KMS-11 (cell line): Measurements from ENCODE around the gene C4orf46.

ENCODE experiments used
- H2AFZ ChIP-seq: fragments of 200-600 bp; sonication (generic); 2 replicates; pipeline ENCODE4 v1.6.1; 2016; ENCODE audit warnings: antibody characterized with exemption, mixed run types, low read depth
- H3K27ac ChIP-seq: fragments of 200-600 bp; sonication (generic); 2 replicates; pipeline ENCODE4 v1.6.1; 2016; ENCODE audit warnings: mild to moderate bottlenecking, mixed run types
- H3K27me3 ChIP-seq: fragments of 200-600 bp; sonication (generic); 2 replicates; pipeline ENCODE4 v1.6.1; 2017; ENCODE audit warnings: mild to moderate bottlenecking, low read depth, mixed run types, moderate library complexity; ENCODE audit not compliant: insufficient read depth
- H3K36me3 ChIP-seq: fragments of 200-600 bp; sonication (generic); 2 replicates; pipeline ENCODE4 v1.6.1; 2017; ENCODE audit warnings: mild to moderate bottlenecking, mixed run types; ENCODE audit not compliant: insufficient read depth
- H3K4me1 ChIP-seq: fragments of 200-600 bp; sonication (generic); 2 replicates; pipeline ENCODE4 v1.6.1; 2016; ENCODE audit warnings: mild to moderate bottlenecking, low read depth, mixed run types; ENCODE audit not compliant: poor library complexity, severe bottlenecking
- H3K4me2 ChIP-seq: fragments of 200-600 bp; sonication (generic); 2 replicates; pipeline ENCODE4 v1.7.0; 2016; ENCODE audit warnings: mild to moderate bottlenecking, mixed run types
- H3K4me3 ChIP-seq: fragments of 200-600 bp; sonication (generic); IDR thresholded peaks from 2 replicates; pipeline ENCODE4 v1.6.1; 2017; ENCODE audit warnings: low read depth, low read length, mixed read lengths; ENCODE audit not compliant: insufficient read depth
- H3K79me2 ChIP-seq: fragments of 200-600 bp; sonication (generic); 2 replicates; pipeline ENCODE4 v1.6.1; 2016; ENCODE audit warnings: low read depth, mixed run types; ENCODE audit not compliant: insufficient read depth
- H3K9ac ChIP-seq: fragments of 200-600 bp; sonication (generic); 2 replicates; pipeline ENCODE4 v1.6.1; 2016; ENCODE audit warnings: mild to moderate bottlenecking, mixed run types
- H4K20me1 ChIP-seq: fragments of 200-600 bp; sonication (generic); 2 replicates; pipeline ENCODE4 v1.6.1; 2016; ENCODE audit warnings: mild to moderate bottlenecking, mixed run types; ENCODE audit not compliant: insufficient read depth
- CTCF ChIP-seq: fragments of 200-600 bp; sonication (generic); conservative IDR thresholded peaks from 2 replicates; pipeline ENCODE4 v1.6.1; 2017; ENCODE audit warnings: low read depth, mild to moderate bottlenecking, antibody characterized with exemption, low read length, moderate library complexity, mixed read lengths

C4orf46 gene

GRCh38 chr4:158622251-158622650 is 49.4 kb downstream of the C4orf46 start:
- Histone ChIP-seq H2AFZ (no peak overlapping the region), H3K27ac (no peak overlapping the region), H3K27me3 (no peaks in the 10 kb centered on the region), H3K79me2 (no peaks in the 10 kb centered on the region), H3K36me3 (no peaks in the 10 kb centered on the region), H3K4me1 (no peaks in the 10 kb centered on the region), H3K4me2 (no peak overlapping the region), H4K20me1 (no peaks in the 10 kb centered on the region), H3K9ac (no peak overlapping the region), H3K4me3 (no peak overlapping the region)
- no peak for TF ChIP-seq CTCF

- Histone ChIP-seq H3K9ac (no peak overlapping the region), H3K4me2 (no peak overlapping the region)
These were observed 50.0 kb downstream of the C4orf46 start for GRCh38 chr4:158621729-158622128.

GRCh38 chr4:158617956-158618355 is 53.7 kb downstream of the C4orf46 start:
- Histone ChIP-seq H3K9ac (no peak overlapping the region), H4K20me1 (no peaks in the 10 kb centered on the region), H3K27me3 (no peaks in the 10 kb centered on the region), H3K27ac (no peak overlapping the region), H3K79me2 (no peaks in the 10 kb centered on the region), H3K4me3 (no peak overlapping the region), H2AFZ (no peak overlapping the region), H3K36me3 (no peaks in the 10 kb centered on the region), H3K4me1 (no peaks in the 10 kb centered on the region), H3K4me2 (no peak overlapping the region)
- TF ChIP-seq CTCF = no peak

More at GRCh38 chr4:158621729-158622128, 50.0 kb downstream of the C4orf46 start:
- H3K79me2 ChIP-seq = no peaks in the 10 kb centered on the region
- H3K36me3 ChIP-seq = no peaks in the 10 kb centered on the region
- H3K4me3 ChIP-seq = no peak overlapping the region
- H3K4me1 ChIP-seq = no peaks in the 10 kb centered on the region
- no peak for TF ChIP-seq CTCF
- no peaks in the 10 kb centered on the region for H3K27me3 ChIP-seq
- no peak overlapping the region for H3K27ac ChIP-seq
- no peak overlapping the region for H2AFZ ChIP-seq
- H4K20me1 ChIP-seq = no peaks in the 10 kb centered on the region
